Keratinocyte (primary cell): ENCODE measurements around the gene MTM1. TPM values are rescaled to one million over a fixed set of nuclear protein-coding genes. Genes with fewer than 3 reads are reported as not detected.

Experiments
- DNase-seq: peaks from one replicate; pipeline ENCODE4 v3.0.0-alpha.2; 2011; ENCODE audit warnings: low read depth, missing footprints, low spot score
- FAIRE-seq: peaks from 2 replicates; lab custom pipeline; 2011; peaks lifted over from hg19 to GRCh38; lab: Jason Lieb, UNC
- H2AFZ ChIP-seq: 2 replicates; pipeline ENCODE4 v1.6.0; 2012; ENCODE audit warnings: low read length, control low read depth, inconsistent platforms; ENCODE audit not compliant: control insufficient read depth
- H3K27ac ChIP-seq: 2 replicates; pipeline ENCODE4 v1.5.1; 2011; ENCODE audit warnings: low read length; ENCODE audit not compliant: control insufficient read depth, insufficient read depth
- H3K27me3 ChIP-seq: 3 replicates; pipeline ENCODE4 v1.6.0; 2011; ENCODE audit warnings: low read length; ENCODE audit not compliant: control insufficient read depth, insufficient read depth; ENCODE audit errors: extremely low read depth
- H3K36me3 ChIP-seq, 2 experiments: 2 replicates in 1 of 2; 3 replicates in 1 of 2; pipeline ENCODE4 v1.5.1; 2011; ENCODE audit warnings: low read length in 2 of 2, mild to moderate bottlenecking in 1 of 2; ENCODE audit not compliant: control insufficient read depth in 2 of 2, insufficient read depth in 2 of 2; ENCODE audit errors: extremely low read depth in 1 of 2
- H3K4me1 ChIP-seq: 3 replicates; pipeline ENCODE4 v1.5.1; 2011; ENCODE audit warnings: low read length; ENCODE audit not compliant: control insufficient read depth, insufficient read depth; ENCODE audit errors: extremely low read depth
- H3K4me2 ChIP-seq: 3 replicates; pipeline ENCODE4 v1.6.0; 2011; ENCODE audit warnings: low read depth, low read length; ENCODE audit not compliant: control insufficient read depth, insufficient read depth; ENCODE audit errors: extremely low read depth
- H3K4me3 ChIP-seq, 3 experiments: fragments of 200-600 bp in 1 of 3; sonication (generic) in 1 of 3; 2 replicates in 2 of 3; 3 replicates in 1 of 3; pipeline ENCODE4 v1.5.1; 2011 to 2016; ENCODE audit warnings: low read length in 3 of 3, mild to moderate bottlenecking in 3 of 3, control low read depth in 2 of 3, inconsistent platforms in 1 of 3, low read depth in 1 of 3, mixed read lengths in 1 of 3, mixed run types in 1 of 3, moderate library complexity in 1 of 3; ENCODE audit not compliant: control insufficient read depth in 2 of 3, insufficient read depth in 2 of 3; ENCODE audit errors: extremely low read depth in 1 of 3
- H3K79me2 ChIP-seq: 2 replicates; pipeline ENCODE4 v1.6.0; 2012; ENCODE audit warnings: low read length; ENCODE audit not compliant: control insufficient read depth, insufficient read depth
- H3K9ac ChIP-seq: 3 replicates; pipeline ENCODE4 v1.6.0; 2011; ENCODE audit warnings: low read length; ENCODE audit not compliant: control insufficient read depth, insufficient read depth; ENCODE audit errors: extremely low read depth
- H3K9me1 ChIP-seq: 3 replicates; pipeline ENCODE4 v1.6.0; 2011; ENCODE audit warnings: low read length; ENCODE audit not compliant: control insufficient read depth, insufficient read depth; ENCODE audit errors: extremely low read depth
- H3K9me3 ChIP-seq: 2 replicates; pipeline ENCODE4 v1.5.1; 2012; ENCODE audit warnings: low read depth, low read length; ENCODE audit not compliant: control insufficient read depth
- H4K20me1 ChIP-seq: 3 replicates; pipeline ENCODE4 v1.6.0; 2011; ENCODE audit warnings: low read length; ENCODE audit not compliant: control insufficient read depth, insufficient read depth; ENCODE audit errors: extremely low read depth
- EZH2 ChIP-seq: IDR thresholded peaks from one replicate; pipeline ENCODE4 v1.6.1; 2012; ENCODE audit warnings: inconsistent platforms, mild to moderate bottlenecking, low read length, moderate library complexity
- dilution Hi-C: fragments of 300-500 bp; cut with MboI; formaldehyde crosslinking; loops from one replicate; pipeline ENCODE4 v1.7.0; 2020; ENCODE audit warnings: low sequenced_read_pairs; ENCODE audit not compliant: extremely low pct_ligation_motif_present
- polyA plus RNA-seq, 5 experiments: library from polyadenylated mRNA; depleted of rRNA in 3 of 5; stranded (reverse) in 3 of 5; stranded (forward) in 1 of 5; unstranded in 1 of 5; fragments of >200 nt; gene quantifications; 1 replicate in 1 of 5; 2 replicates in 3 of 5; 3 replicates in 1 of 5; pipeline versions ENCODE4 v1.2.1 to v1.2.3, GENCODE V29; 2011 to 2012; ENCODE audit warnings: missing spikeins in 2 of 5, low read depth in 1 of 5, low replicate concordance in 1 of 5
- TF ChIP-seq, protein P1 (sequence below), 3 experiments: IDR thresholded peaks in 1 of 3; conservative IDR thresholded peaks in 1 of 3; optimal IDR thresholded peaks in 1 of 3; 2 replicates in 2 of 3; 3 replicates in 1 of 3; pipeline versions ENCODE3 to v1.5.1; 2011; ENCODE audit warnings: low read length in 3 of 3, mild to moderate bottlenecking in 3 of 3, moderate library complexity in 2 of 3, control low read depth in 1 of 3, inconsistent platforms in 1 of 3; ENCODE audit not compliant: insufficient read depth in 2 of 3; ENCODE audit errors: extremely low read depth in 1 of 3

Gene MTM1
- polyA plus RNA-seq, 1 donor (not counting 4 experiments of a cell fraction or from before 2014, with no cell fraction given) = 13.9 TPM

DNA sequence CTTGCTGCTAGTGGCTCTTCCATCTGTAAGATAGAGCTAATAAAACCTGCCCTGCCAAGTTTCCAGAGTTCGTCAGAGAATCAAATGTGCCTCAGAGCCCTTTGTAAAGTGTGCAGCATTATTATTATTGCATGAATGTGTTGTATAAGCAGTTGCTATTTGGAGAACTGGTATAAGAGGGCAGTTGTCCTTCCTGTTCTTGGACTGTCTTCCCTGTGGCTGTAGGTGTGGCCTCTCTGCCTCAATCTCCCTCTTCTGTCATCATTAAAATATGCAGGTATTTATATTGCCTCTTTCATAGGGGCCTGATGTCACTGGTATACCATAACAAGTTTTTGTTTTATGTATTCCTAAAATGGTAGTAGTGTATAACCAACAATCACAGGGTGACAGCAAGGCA is 3.8 kb downstream of the MTM1 start:
- dilution Hi-C loops = no loop called here
- no peak overlapping the region for H2AFZ ChIP-seq
- FAIRE-seq = peak; percentile 13
- peaks cover 67% of the 10 kb centered on the region for H3K4me1 ChIP-seq
- peaks cover 53% of the 10 kb centered on the region for H3K79me2 ChIP-seq
- H3K9me3 ChIP-seq = no peaks in the 10 kb centered on the region
- H3K27me3 ChIP-seq = no peaks in the 10 kb centered on the region
- DNase-seq = no peak
- H3K4me2 ChIP-seq = peak overlapping the region; percentile 73
- H3K9ac ChIP-seq = peak overlapping the region; percentile 49
- no peaks in the 10 kb centered on the region for H4K20me1 ChIP-seq
- no peaks in the 10 kb centered on the region for H3K36me3 ChIP-seq
- peak overlapping the region in 1 of 3 experiments; percentile 41 for H3K4me3 ChIP-seq
- peak overlapping the region; percentile 60 for H3K27ac ChIP-seq
- no peaks in the 10 kb centered on the region for H3K9me1 ChIP-seq
- TF ChIP-seq, protein P1, sequence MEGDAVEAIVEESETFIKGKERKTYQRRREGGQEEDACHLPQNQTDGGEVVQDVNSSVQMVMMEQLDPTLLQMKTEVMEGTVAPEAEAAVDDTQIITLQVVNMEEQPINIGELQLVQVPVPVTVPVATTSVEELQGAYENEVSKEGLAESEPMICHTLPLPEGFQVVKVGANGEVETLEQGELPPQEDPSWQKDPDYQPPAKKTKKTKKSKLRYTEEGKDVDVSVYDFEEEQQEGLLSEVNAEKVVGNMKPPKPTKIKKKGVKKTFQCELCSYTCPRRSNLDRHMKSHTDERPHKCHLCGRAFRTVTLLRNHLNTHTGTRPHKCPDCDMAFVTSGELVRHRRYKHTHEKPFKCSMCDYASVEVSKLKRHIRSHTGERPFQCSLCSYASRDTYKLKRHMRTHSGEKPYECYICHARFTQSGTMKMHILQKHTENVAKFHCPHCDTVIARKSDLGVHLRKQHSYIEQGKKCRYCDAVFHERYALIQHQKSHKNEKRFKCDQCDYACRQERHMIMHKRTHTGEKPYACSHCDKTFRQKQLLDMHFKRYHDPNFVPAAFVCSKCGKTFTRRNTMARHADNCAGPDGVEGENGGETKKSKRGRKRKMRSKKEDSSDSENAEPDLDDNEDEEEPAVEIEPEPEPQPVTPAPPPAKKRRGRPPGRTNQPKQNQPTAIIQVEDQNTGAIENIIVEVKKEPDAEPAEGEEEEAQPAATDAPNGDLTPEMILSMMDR (optimal IDR thresholded peaks at IDR 0.05 in 1 of 3, IDR thresholded peaks at IDR 0.05 in 1 of 3, conservative IDR thresholded peaks at IDR 0.05 in 1 of 3; ENCODE audit: extremely low read depth in 1 of 3, insufficient read depth in 2 of 3, low read length in 3 of 3) = no peak
- TF ChIP-seq EZH2 = no peak

DNA sequence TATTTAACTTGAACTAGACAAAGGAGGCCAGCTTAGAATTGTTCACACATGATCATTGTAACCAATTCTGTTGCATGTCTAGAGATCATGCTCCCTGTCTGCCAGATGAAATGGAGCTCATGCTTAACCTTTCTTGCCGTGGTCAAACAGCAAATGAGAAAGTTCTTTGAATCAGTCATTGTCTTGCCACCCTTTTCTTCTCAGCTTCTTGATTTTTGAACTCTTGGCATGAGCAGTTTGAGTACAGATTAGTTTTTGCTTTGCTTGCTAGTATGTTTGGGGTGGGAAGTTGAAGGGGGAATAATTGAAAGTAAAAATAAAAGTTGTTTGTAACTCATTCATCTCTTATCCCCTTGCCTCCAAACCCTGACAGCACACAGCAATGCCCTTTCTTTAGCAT is 4.7 kb downstream of the MTM1 start:
- Histone ChIP-seq H3K36me3 (no peaks in the 10 kb centered on the region), H3K27me3 (no peaks in the 10 kb centered on the region), H3K9me1 (no peaks in the 10 kb centered on the region), H3K9ac (no peak overlapping the region), H3K4me1 (peaks cover 73% of the 10 kb centered on the region), H3K4me3 (peak overlapping the region in 1 of 3 experiments; percentile 13), H3K27ac (peak overlapping the region; percentile 60), H3K79me2 (peaks cover 62% of the 10 kb centered on the region), H4K20me1 (no peaks in the 10 kb centered on the region), H3K4me2 (peak overlapping the region; percentile 73), H3K9me3 (no peaks in the 10 kb centered on the region), H2AFZ (no peak overlapping the region)
- DNase-seq = no peak
- dilution Hi-C loops = no loop called here
- peak; percentile 17 for FAIRE-seq
- no peak for TF ChIP-seq EZH2
- TF ChIP-seq, protein P1 (optimal IDR thresholded peaks at IDR 0.05 in 1 of 3, IDR thresholded peaks at IDR 0.05 in 1 of 3, conservative IDR thresholded peaks at IDR 0.05 in 1 of 3; ENCODE audit: extremely low read depth in 1 of 3, insufficient read depth in 2 of 3, low read length in 3 of 3) = no peak
